GM12864 (cell line): Measurements from ENCODE around the gene SEMA6A.

Experiments used
- DNase-seq: peaks from one replicate; pipeline ENCODE4 v3.0.0-alpha.2; 2011; ENCODE audit warnings: low read depth
- H3K4me3 ChIP-seq: 2 replicates; pipeline ENCODE4 v1.5.1; 2011; ENCODE audit warnings: mild to moderate bottlenecking, low read depth, low read length, control low read depth
- TF ChIP-seq, protein P1 (sequence below): IDR thresholded peaks from 2 replicates; pipeline ENCODE4 v1.5.1; 2011; ENCODE audit warnings: low read depth, mild to moderate bottlenecking, moderate library complexity, low read length, control low read depth, inconsistent platforms; ENCODE audit errors: missing control alignments

SEMA6A gene

DNA sequence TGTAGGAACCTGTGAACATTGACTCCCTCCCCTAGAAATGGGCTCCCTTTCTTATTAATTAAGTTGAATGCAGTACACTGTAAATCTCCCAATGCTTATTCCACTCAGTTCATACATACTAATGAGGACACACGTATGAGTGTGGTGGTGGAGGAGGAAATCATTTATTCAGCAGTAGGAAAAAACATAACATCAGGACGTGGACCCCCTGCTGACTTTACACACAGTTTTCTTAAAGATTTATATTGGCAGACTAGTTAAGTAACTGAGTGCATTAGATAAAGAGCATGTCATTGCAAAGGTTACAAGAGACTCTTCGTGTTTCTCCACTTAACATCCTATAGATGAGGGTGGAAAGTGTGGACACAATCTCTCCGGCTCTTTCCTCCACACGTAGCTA is 37.8 kb upstream of the SEMA6A start:
- TF ChIP-seq, protein P1, sequence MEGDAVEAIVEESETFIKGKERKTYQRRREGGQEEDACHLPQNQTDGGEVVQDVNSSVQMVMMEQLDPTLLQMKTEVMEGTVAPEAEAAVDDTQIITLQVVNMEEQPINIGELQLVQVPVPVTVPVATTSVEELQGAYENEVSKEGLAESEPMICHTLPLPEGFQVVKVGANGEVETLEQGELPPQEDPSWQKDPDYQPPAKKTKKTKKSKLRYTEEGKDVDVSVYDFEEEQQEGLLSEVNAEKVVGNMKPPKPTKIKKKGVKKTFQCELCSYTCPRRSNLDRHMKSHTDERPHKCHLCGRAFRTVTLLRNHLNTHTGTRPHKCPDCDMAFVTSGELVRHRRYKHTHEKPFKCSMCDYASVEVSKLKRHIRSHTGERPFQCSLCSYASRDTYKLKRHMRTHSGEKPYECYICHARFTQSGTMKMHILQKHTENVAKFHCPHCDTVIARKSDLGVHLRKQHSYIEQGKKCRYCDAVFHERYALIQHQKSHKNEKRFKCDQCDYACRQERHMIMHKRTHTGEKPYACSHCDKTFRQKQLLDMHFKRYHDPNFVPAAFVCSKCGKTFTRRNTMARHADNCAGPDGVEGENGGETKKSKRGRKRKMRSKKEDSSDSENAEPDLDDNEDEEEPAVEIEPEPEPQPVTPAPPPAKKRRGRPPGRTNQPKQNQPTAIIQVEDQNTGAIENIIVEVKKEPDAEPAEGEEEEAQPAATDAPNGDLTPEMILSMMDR: no peak
- DNase-seq: no peak
- no peak overlapping the region for H3K4me3 ChIP-seq

DNA sequence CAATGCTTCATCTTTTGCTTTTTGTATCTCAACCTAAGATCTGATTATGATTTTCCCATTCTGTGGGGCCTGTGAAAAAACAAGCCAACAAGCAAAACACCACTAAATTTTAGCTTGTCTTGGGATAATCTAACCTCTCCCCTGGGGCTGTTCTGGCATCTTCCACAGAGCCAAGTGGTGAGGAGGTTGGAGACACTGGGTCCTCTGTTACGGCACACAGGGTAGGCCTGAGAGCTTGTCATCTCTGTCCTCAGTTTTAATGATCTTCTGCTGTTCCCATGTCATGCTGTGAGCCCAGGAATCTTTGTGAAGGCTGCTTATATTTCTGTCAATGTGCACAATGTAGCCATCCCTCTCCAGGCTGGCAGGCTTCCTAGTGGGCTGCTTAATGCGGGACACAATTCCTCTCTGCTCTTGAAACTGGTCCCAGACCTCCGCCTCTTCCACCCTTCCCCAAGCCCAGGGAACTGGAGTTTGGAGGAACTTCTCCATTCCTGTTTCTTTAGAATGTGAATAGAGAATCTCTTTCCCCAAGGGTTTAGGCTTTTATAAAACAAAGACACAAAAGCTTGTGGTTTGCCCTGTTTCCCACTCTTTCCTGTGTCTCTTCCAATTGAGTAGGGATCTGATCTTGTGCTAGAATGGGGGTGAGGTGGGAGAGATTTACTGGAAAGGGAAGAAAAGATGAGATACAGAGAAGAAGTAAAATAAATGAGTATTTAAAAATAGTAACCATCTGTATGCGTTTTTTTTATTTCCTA is 30.9 kb upstream of the SEMA6A start:
- no peak overlapping the region for H3K4me3 ChIP-seq
- TF ChIP-seq, protein P1: no peak
- no peak for DNase-seq

DNA sequence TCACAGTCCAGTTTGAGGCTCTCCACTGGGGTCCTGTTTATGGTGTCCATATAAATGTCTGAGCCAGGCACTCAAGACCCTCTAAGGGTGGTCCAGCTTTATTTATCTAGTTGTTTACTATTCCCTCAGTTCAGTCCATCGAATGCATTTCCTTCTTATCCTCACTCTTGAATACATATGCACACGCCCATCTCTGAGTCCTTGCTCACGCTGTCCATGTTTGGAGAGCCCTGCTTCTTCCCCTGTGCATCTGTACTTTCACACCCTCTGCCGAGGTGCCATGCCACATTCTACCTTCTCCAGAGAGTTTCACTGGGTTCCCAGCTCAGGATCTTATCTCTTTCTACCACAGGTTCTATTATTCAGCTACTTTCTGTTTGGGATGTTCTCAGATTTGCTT is 30.2 kb upstream of the SEMA6A start:
- TF ChIP-seq, protein P1: no peak
- H3K4me3 ChIP-seq: no peak overlapping the region
- no peak for DNase-seq

DNA sequence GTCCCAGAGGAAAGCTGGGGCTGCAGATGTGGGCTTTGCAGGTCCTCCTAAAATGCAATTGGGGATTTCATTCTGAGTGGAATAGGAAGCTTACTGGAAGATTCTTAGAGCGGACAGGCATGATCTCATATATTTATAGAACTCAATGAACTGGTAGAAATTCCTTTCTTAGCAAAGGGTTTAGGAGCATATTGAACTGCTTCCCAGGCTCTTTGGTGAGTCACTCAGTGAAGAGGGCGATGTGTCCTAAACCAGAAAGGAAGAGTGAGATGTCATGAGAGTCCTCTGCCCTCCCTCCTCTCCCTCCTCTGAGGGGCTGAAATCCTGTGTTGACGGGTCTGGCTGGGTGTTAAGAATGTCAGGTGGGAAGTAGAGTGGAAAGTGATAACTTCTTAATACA is 26.3 kb upstream of the SEMA6A start:
- DNase-seq: no peak
- no peak overlapping the region for H3K4me3 ChIP-seq
- TF ChIP-seq, protein P1: no peak

DNA sequence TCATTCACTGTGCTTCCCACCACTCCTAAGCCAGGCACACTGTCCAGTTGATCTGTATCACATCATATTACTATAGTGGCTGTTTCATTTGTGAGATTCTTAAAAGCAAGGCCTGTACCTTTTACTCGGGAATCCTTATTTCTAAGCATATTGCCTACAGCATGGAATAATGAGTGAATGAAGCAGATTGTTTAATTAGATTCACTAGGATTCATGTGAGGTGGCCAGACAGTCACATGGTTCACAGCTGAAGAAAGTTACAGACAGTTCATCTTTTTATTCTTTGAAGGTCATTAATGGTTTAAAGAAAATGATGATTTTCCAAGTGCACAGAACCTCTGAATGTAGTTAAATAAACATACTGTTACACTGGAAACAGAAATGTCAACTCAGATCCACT is 24.3 kb upstream of the SEMA6A start:
- DNase-seq: no peak
- H3K4me3 ChIP-seq: no peak overlapping the region
- TF ChIP-seq, protein P1: no peak

DNA sequence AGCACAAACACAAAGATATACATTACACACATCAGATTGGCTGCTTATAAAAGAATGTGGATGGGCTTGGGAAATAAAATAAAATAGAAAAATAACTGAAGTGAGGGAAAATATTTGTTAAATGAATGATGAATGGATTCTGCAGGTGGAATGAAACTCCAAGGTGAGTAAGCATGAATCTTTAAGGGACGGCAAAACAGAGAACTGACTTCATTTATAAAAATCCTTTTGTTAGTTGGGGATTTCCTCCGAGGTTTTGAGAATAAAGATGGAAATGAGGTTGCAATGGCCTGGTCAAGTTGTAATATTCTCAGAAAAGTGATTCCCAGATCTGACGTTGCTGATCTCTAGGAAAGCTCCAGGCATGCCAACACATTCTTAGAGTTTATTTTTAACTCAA is 20.9 kb upstream of the SEMA6A start:
- no peak overlapping the region for H3K4me3 ChIP-seq
- no peak for DNase-seq
- TF ChIP-seq, protein P1: no peak

DNA sequence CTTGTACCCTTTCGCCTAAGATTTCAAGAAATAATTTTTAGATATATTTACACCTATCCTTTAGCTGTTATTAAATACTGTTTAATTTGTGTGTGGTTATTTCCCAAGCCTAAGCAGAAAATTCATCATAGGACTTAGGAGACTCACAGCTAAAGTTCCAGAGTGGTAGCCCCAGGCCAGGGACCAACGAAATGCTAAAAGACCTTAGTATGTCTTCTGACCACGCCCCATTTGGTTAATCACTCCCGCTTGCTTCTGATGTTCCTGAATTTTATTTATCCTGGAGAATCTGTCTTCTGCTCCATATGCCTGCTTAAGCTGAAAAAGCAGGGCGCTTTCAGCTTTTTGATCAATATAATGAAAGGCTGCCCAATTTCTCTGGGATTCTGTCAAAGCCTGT is 18.7 kb upstream of the SEMA6A start:
- H3K4me3 ChIP-seq: no peak overlapping the region
- TF ChIP-seq, protein P1: no peak

More for the DNA sequence above, 18.7 kb upstream of the SEMA6A start:
- no peak for DNase-seq
